Mucosa of rectum (tissue), 2 donors: ENCODE results near the gene SPR.

ENCODE experiments used
- H3K27ac ChIP-seq, 2 donors: one replicate each; pipeline ENCODE4 v1.7.0; 2013; ENCODE audit warnings: inconsistent platforms in 2 of 2, low read depth in 2 of 2, low read length in 2 of 2
- H3K27me3 ChIP-seq, 2 donors: one replicate each; pipeline ENCODE4 v1.7.0; 2013; ENCODE audit warnings: low read length in 2 of 2; ENCODE audit not compliant: control insufficient read depth in 2 of 2, insufficient read depth in 2 of 2
- H3K36me3 ChIP-seq, 2 donors: one replicate each; pipeline ENCODE4 v1.7.0; 2013; ENCODE audit warnings: low read length in 2 of 2; ENCODE audit not compliant: control insufficient read depth in 2 of 2, insufficient read depth in 2 of 2
- H3K4me1 ChIP-seq, 2 donors: one replicate each; pipeline ENCODE4 v1.7.0; 2013; ENCODE audit warnings: low read length in 2 of 2, mild to moderate bottlenecking in 1 of 2; ENCODE audit not compliant: control insufficient read depth in 2 of 2, insufficient read depth in 2 of 2
- H3K4me3 ChIP-seq, 2 donors: one replicate each; pipeline ENCODE4 v1.7.0; 2013; ENCODE audit warnings: low read length in 2 of 2
- H3K9ac ChIP-seq, 2 donors: one replicate each; pipeline ENCODE4 v1.7.0; 2013; ENCODE audit warnings: low read length in 2 of 2, low read depth in 1 of 2, mild to moderate bottlenecking in 1 of 2
- H3K9me3 ChIP-seq, 2 donors: one replicate each; pipeline ENCODE4 v1.7.0; 2013; ENCODE audit warnings: low read length in 2 of 2; ENCODE audit not compliant: control insufficient read depth in 2 of 2
- donor health status: healthy.
- donor health status: Normal muscosa, but diverticular disease.

The SPR gene

DNA sequence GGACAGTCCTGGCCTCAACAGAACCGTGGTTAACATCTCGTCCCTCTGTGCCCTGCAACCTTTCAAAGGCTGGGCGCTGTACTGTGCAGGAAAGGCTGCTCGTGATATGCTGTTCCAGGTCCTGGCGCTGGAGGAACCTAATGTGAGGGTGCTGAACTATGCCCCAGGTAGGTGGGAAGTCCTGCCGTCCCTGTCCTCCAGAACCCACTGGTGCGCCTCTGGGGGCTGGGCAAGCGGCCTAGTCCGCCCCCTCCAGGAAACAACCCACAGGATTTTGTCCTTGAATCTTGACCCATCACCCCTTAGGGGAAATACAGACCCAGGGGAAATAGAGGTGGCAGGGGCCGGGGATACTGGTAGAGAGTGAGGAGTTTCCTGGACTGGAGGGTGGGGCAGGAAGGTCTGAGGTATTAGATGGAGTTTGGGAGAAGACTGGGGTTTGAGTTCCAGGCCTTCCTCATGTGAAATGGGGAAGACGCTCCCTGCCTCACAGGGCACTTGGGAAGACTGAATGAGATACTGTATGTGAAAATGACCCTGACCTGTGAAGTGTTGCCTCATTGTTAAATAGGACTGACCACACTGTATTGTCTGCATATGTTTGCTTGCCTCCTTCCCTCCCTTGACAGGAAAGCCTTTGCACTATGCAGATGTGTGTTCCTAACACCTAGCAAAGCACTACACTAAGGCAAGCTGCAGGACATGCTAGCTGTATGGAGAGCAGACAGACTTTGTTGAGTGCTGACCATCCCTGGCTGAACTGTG is 1.4 kb downstream of the SPR start:
- H3K27ac ChIP-seq, result no peak overlapping the region
- no peak overlapping the region for H3K9ac ChIP-seq

DNA sequence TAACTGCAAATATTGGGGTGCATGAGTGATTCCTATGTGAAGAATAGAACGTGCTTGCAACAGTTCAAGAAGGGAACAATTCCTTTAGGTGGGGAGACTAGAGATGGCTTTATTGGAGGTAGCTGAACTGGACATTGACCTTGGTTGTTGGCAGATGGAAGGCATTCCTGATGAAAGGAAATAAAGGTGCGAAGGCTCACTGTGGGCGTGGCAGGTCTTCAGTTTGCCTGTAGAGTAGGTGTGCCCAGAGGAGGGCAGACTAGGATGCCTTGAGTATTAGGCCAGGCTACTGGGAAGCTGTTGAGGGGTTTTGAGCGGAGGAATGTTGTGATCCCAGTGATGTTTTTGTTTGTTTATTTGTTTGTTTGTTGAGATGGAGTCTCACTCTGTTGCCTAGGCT is 2.8 kb downstream of the SPR start:
- Histone ChIP-seq H3K27ac (no peak overlapping the region), H3K4me1 (peaks cover 19 to 26% of the 10 kb centered on the region in 2 donors), H3K36me3 (peaks cover 16 to 17% of the 10 kb centered on the region in 2 donors), H3K9ac (no peak overlapping the region), H3K27me3 (peaks cover 0 to 2% of the 10 kb centered on the region in 2 donors), H3K9me3 (no peaks in the 10 kb centered on the region), H3K4me3 (no peak overlapping the region)

More for the DNA sequence above, 1.4 kb downstream of the SPR start:
- H3K4me3 ChIP-seq, result peak overlapping the region; percentile 72 to 81
- peaks cover 0 to 2% of the 10 kb centered on the region in 2 donors for H3K27me3 ChIP-seq
- H3K4me1 ChIP-seq, result peaks cover 19 to 26% of the 10 kb centered on the region in 2 donors
- no peaks in the 10 kb centered on the region for H3K9me3 ChIP-seq
- peaks cover 16 to 17% of the 10 kb centered on the region in 2 donors for H3K36me3 ChIP-seq

DNA sequence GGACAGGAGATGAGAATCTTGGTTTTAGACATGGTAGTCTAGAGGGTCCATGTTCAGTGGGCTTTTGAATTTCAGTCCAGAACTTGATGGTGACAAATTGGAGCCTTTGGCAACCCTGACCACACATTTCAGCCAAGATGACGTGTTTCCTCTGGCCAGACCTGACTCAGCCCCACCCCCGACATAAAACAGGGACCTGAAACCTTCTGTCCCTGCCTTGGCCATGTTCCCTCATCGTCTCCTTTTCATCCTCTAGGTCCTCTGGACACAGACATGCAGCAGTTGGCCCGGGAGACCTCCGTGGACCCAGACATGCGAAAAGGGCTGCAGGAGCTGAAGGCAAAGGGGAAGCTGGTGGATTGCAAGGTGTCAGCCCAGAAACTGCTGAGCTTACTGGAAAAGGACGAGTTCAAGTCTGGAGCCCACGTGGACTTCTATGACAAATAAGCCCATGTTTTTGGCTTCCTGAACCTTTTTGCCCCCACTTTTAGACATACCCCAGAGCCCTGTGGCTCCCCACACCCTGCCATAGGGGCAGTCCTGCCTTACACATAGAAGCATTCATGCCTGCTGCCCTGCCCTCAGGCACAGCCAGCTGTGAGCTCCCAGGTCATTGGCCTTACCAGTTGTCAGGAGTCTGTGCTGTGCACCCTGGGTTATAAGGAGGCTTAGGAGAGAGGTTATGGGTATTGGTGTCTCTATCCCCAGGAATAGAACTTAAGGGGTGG is 4.0 kb downstream of the SPR start:
- no peak overlapping the region for H3K9ac ChIP-seq
- peaks cover 16 to 17% of the 10 kb centered on the region in 2 donors for H3K36me3 ChIP-seq
- H3K9me3 ChIP-seq, result no peaks in the 10 kb centered on the region
- H3K4me1 ChIP-seq, result peaks cover 29 to 39% of the 10 kb centered on the region in 2 donors
- no peak overlapping the region for H3K27ac ChIP-seq
- H3K4me3 ChIP-seq, result no peak overlapping the region
- H3K27me3 ChIP-seq, result peaks cover 0 to 8% of the 10 kb centered on the region in 2 donors

DNA sequence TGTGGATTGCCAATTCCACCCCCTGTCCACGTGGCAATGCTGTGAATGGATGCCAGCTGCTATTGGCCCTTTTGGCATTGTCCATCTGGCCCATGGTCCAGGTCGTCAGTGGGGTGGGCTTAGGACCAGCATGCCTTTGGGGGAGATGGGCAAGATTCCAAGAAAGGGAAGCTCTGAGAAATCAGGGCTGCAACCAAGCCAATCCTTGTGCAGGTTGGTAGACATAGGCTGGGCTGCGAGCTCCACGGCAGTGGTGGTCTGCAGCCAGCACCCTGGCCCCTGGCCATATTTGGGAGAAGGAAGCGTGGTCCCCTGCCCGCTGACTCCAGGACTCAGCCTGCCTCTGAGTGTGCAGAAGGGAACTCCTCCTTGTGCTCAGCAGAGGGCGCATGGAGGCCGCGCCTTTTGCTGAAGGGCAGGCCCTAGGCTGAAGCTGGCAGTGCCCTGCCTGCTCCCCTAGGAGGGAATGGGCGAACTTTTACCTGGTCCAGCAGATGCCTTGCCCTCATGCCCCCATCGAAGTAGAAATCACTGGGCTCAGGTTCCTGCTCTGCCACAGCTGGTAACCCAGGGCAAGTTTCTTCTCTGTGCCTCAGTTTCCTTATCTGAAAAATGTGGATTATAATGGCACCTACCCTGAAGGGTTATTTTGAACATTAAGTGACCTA is 5.4 kb downstream of the SPR start:
- Histone ChIP-seq H3K9ac (no peak overlapping the region), H3K36me3 (peaks cover 16 to 17% of the 10 kb centered on the region in 2 donors), H3K4me1 (peaks cover 23 to 37% of the 10 kb centered on the region in 2 donors), H3K4me3 (no peak overlapping the region), H3K9me3 (no peaks in the 10 kb centered on the region), H3K27me3 (peaks cover 0 to 8% of the 10 kb centered on the region in 2 donors), H3K27ac (no peak overlapping the region)

DNA sequence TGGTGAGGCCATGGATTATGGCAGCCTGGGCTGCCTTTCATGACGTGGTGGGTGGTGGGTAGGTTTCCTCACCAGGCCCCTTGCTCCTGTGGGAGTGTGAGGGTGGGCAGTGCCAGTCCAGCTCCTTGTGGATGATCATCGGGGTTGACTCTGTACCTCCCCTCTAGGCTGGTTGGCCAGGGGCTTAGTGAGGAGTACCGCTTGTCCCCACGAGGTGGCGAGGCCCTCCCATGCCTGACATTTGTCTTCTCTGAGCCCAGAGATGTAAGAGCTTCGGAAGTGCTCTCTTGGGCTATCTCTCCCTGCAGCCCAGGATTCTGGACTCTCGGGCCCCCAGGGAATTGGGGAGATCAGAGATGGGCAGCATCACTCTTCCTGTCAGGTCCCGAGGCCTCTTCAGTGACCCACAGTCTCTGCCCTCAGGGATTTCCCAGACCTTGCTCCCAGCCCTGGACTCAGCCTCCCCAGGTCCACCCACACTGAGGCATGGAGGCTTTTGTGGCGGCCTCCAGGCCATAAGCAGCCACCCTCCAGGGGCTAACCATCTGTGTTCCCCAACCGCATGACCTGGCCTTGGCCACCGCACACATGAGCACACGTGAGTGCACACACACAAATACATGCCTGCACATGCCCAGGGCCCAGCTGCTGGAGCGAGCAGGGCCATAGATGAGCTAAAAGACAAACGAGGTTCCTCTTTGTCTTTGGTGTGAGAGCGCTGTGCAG is 6.5 kb downstream of the SPR start:
- Histone ChIP-seq H3K9ac (no peak overlapping the region), H3K4me3 (no peak overlapping the region), H3K9me3 (no peaks in the 10 kb centered on the region), H3K36me3 (peaks cover 15 to 16% of the 10 kb centered on the region in 2 donors), H3K27ac (no peak overlapping the region), H3K4me1 (peaks cover 14 to 28% of the 10 kb centered on the region in 2 donors), H3K27me3 (peaks cover 0 to 8% of the 10 kb centered on the region in 2 donors)

DNA sequence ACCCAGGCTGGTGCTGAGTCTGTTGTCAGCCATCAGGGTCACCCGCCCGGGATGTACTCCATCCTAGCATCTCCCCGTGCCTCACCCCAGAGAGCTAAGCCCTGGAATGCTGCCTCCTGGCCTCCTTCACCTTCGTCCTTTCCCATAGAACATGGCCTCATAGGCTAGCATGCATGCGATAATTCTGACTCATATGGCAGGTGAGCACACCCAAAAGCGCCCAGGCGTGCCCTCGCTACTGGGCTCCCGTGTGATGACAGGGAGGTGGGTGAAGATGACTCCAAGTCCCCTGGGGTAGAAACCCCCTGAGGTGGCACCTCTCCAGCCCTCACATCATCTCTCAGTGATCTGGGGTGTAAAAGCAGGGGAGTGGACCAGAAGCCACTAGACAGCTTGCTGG is 7.3 kb downstream of the SPR start:
- Histone ChIP-seq H3K27me3 (peaks cover 0 to 8% of the 10 kb centered on the region in 2 donors), H3K4me1 (peaks cover 9 to 21% of the 10 kb centered on the region in 2 donors), H3K4me3 (no peak overlapping the region), H3K36me3 (peaks cover 15 to 16% of the 10 kb centered on the region in 2 donors), H3K9me3 (no peaks in the 10 kb centered on the region), H3K9ac (no peak overlapping the region), H3K27ac (no peak overlapping the region)

DNA sequence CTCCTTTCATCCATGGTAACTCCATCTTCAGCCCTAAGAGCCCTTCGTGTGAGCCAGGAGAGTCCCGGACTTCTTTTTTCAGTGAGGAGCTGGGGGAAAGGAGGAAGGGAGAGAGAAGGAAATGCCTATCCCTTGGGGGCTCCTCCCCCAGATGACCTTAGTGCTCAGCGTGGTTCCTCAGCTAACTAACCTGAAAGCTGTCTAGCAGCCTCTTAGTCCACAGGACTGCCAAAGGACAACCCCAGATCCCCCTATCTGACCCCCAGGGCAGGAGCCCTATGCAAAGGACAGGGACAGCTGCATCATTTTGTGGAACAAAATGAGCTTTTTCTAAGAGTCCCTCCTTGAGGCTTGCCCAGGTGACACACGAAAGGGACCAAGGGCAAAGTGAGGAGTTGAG is 7.9 kb downstream of the SPR start:
- peak overlapping the region; percentile 52 to 57 for H3K9ac ChIP-seq
- H3K27me3 ChIP-seq, result peaks cover under 1 to 8% of the 10 kb centered on the region in 2 donors
- peak overlapping the region; percentile 59 to 65 for H3K4me3 ChIP-seq
- peaks cover 9 to 17% of the 10 kb centered on the region in 2 donors for H3K4me1 ChIP-seq
- no peaks in the 10 kb centered on the region for H3K9me3 ChIP-seq
- H3K27ac ChIP-seq, result peak overlapping the region; percentile 57 to 63
- H3K36me3 ChIP-seq, result peaks cover 15 to 16% of the 10 kb centered on the region in 2 donors

DNA sequence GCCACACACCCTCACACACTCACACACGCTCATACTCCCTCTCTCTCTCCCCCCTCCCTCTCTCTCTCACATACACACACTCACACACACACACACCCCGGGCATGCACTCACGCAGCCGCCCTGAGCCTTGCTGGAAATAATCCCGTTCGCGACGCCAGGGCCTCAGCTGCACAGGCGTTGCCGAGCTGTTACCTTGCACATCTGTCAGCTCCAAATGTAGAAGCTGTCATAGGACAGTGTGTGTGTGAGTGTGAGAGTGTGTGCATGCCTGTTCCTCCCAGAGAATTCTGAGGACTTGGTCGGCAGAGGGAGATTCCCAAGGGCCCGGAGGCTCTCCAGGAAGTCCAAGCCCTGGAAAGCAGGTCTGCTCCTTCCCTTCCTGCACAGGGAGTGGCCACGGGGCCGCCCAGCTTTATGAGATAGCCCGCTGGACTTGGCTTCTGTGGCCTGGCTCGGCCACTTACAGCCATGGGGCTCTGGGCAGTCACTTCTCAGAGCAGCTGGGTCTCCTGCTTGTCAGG is 8.6 kb downstream of the SPR start:
- Histone ChIP-seq H3K9me3 (no peaks in the 10 kb centered on the region), H3K4me1 (peaks cover 9 to 17% of the 10 kb centered on the region in 2 donors), H3K36me3 (peaks cover 15 to 16% of the 10 kb centered on the region in 2 donors), H3K27ac (peak overlapping the region; percentile 57 to 63), H3K4me3 (peak overlapping the region; percentile 59 to 65), H3K9ac (peak overlapping the region; percentile 52 to 57), H3K27me3 (peaks cover 5 to 10% of the 10 kb centered on the region in 2 donors)

DNA sequence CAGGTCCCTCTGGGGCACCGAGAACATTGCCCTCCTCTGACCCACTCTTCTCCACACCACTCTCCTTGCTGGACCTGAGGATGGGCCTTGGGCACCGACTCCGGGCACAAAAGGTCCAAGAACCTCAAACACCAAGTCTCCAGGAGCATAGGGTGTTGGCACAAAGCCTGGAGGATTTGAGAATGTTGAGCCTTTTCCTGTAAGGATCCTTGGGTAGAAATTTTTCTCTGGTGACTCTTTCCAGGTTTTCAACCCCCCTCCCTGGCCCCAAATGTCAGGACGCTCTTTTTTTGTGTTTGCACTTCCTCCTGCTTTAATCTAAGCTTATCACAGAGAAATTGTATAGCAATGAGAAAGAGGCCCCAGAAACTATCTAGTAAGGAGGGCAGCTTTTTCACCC is 9.2 kb downstream of the SPR start:
- peak overlapping the region in 1 of 2 donors; percentile 57 for H3K9ac ChIP-seq
- peaks cover 9 to 17% of the 10 kb centered on the region in 2 donors for H3K4me1 ChIP-seq
- no peaks in the 10 kb centered on the region for H3K9me3 ChIP-seq
- H3K4me3 ChIP-seq, result no peak overlapping the region
- peaks cover 5 to 12% of the 10 kb centered on the region in 2 donors for H3K27me3 ChIP-seq
- H3K36me3 ChIP-seq, result peaks cover 11% of the 10 kb centered on the region in 2 donors
- H3K27ac ChIP-seq, result no peak overlapping the region
